ENCODE data around the gene RPN2. TPM values are rescaled to one million over a fixed set of nuclear protein-coding genes. Genes with fewer than 3 reads are reported as not detected.

The RPN2 gene
- total RNA-seq, 3 donors from 2014 or later = 106 to 193 (median 127) TPM

DNA sequence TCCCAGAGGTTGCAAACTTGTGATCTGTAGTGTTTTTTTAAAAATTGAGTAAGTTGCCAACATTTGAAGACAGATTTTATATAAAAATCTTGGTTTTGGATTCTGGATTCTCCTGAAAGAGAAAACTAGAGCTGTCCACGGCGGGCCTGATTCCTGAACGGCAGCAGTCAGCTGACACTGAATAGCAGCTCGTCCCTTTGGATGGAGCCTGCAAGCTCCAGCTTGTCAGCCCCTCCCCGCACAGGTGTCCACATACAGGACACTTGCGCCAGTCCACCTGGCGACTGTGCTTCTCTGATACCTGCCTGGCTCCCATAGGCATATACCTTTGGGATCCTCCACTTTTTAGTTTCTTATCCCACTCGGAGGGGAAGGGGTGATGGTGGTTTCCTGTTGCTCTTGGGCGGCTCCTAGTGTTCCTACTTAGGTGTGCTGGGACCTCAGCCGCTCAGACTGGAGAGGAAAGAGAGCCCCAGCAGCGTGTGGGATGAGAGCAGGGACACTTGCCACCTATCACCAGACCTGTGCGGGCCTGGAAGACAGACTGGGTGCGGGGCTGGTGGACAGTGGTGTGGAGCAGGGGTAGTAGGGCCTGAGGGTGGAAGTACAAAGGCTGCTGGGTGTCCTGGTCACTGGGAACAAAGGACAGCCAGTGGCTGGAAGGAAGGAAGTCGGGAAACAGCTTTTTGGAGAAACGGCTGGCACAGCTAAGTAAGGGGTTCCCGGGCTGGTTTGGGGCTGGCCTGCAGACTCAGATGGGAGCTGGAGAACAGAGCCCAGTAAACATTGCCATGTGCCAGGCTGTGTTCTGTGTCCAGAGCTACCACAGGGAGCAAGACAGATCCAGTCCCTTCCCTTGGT lies 64.2 kb downstream of the RPN2 start:
- no peaks in the 10 kb centered on the region for H3K9me3 ChIP-seq
- H3K4me1 ChIP-seq (ENCODE audit: low read depth) = peaks cover under 1% of the 10 kb centered on the region
- ATAC-seq (no peak), DNase-seq (no peak)
- intact Hi-C loops (cut with DNase I, micrococcal nuclease) = no loop called here
- TF ChIP-seq, protein P1, sequence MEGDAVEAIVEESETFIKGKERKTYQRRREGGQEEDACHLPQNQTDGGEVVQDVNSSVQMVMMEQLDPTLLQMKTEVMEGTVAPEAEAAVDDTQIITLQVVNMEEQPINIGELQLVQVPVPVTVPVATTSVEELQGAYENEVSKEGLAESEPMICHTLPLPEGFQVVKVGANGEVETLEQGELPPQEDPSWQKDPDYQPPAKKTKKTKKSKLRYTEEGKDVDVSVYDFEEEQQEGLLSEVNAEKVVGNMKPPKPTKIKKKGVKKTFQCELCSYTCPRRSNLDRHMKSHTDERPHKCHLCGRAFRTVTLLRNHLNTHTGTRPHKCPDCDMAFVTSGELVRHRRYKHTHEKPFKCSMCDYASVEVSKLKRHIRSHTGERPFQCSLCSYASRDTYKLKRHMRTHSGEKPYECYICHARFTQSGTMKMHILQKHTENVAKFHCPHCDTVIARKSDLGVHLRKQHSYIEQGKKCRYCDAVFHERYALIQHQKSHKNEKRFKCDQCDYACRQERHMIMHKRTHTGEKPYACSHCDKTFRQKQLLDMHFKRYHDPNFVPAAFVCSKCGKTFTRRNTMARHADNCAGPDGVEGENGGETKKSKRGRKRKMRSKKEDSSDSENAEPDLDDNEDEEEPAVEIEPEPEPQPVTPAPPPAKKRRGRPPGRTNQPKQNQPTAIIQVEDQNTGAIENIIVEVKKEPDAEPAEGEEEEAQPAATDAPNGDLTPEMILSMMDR (IDR thresholded peaks at IDR 0.05) = no peak
- peaks cover 12% of the 10 kb centered on the region for H3K36me3 ChIP-seq (ENCODE audit: low read depth)
- no peak overlapping the region for H3K4me3 ChIP-seq

DNA sequence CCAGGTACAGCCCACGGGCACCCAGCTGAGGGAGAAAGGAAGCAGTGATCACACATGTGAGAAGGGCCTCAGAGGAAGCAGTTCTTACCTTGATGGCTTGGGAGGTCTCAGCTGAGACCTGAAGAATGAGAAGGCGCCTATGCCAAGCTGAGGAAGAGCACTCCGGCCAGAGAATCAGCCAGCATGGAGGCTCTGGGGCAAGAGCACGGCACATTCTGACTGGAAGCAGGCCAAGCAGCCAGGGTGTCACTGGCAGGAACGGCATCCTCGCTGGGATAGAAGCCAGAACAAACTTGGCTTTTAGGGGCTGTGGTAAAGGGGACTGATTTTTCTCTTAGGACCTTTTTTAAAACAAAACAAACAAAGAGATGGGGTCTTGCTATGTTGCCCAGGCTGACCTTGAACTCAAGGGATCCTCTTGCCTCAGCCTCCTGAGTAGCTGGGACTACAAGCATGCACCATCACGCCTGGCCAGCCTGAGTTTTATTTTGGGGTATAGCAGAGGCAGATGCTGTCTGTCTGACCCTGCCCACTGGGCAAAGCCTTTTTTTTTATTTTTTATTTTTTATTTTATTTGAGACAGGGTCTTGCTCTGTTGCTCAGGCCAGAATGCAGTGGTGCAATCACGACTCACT lies 64.9 kb downstream of the RPN2 start:
- intact Hi-C loops (cut with DNase I, micrococcal nuclease) = no loop called here
- DNase-seq = no peak
- peaks cover 12% of the 10 kb centered on the region for H3K36me3 ChIP-seq (ENCODE audit: low read depth)

DNA sequence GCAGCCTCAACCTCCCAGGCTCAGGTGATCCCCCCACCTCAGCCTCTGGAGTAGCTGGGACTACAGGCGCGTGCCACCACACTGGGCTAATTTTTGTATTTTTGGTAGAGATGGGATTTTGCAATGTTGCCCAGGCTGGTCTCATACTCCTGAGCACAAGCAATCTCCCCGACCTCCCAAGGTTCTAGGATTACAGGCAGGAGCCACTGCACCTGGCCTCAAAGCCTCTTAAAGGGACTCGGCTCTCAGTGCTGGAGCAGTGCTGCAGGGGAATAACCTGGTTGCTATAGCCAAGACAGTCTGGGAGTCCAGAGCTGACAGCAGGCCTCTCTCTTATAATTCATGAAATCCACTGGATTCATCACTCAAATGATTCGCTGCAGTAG lies 65.4 kb downstream of the RPN2 start:
- no peaks in the 10 kb centered on the region for H3K4me1 ChIP-seq (ENCODE audit: low read depth)
- TF ChIP-seq, protein P1 (IDR thresholded peaks at IDR 0.05) = no peak
- DNase-seq (no peak), ATAC-seq (no peak)
- no peak overlapping the region for H3K4me3 ChIP-seq
- H3K9me3 ChIP-seq = no peaks in the 10 kb centered on the region
- peaks cover 12% of the 10 kb centered on the region for H3K36me3 ChIP-seq (ENCODE audit: low read depth)
- intact Hi-C loops (cut with DNase I, micrococcal nuclease) = no loop called here

More for the DNA sequence above, 64.9 kb downstream of the RPN2 start:
- no peaks in the 10 kb centered on the region for H3K9me3 ChIP-seq
- ATAC-seq = no peak
- no peak overlapping the region for H3K4me3 ChIP-seq
- TF ChIP-seq, protein P1 (IDR thresholded peaks at IDR 0.05) = no peak
- no peaks in the 10 kb centered on the region for H3K4me1 ChIP-seq (ENCODE audit: low read depth)

DNA sequence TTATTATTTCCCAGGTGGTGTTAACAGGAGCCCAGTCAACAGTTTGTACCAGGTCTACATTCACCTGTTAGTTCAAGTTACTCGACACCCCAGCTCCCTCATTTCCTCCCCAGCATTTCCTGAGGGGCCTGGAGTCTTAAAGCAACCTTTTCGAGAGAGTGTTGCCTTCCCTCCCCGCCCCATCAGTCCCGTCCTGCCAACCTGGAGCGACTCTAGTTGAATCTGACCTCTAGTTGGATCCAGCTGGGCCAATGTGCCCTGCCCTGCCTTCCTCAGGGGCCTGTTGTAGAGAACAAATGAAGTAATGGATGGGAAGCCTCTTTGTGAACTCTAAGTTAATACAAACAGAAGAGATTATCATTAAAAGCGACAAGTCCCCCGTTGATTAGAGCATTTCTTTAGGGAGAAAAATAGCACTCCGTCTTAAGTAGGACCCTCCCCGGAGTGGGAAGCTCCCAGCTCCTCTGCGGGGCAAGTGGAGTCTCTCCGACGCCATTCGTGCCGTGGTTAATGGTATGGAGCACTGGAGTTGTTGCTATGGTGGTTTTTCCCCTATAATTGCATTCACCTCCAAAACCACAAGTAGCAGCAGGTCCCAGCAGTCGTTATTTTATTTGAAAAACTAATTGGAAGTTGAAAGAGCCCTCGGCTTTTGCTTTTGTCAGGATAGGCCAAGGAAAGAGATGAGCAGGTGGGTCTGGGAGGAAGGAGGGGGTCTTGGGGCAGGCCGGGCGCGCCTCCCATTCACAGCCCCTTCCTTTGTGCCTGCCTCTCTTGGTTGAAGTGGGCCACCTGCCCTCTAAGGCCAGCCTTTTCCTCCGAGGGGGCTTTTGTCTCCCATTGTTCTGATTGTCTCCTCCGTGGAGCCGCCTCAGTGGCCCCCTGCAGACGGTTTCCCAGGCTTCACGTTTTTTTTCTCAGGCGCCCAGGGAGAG lies 66.4 kb downstream of the RPN2 start:
- no peak for DNase-seq
- no peaks in the 10 kb centered on the region for H3K4me1 ChIP-seq (ENCODE audit: low read depth)
- no peak overlapping the region for H3K4me3 ChIP-seq
- no peaks in the 10 kb centered on the region for H3K9me3 ChIP-seq
- TF ChIP-seq, protein P1 (IDR thresholded peaks at IDR 0.05) = no peak
- peaks cover 12% of the 10 kb centered on the region for H3K36me3 ChIP-seq (ENCODE audit: low read depth)
- ATAC-seq = no peak
- intact Hi-C loops (cut with DNase I, micrococcal nuclease) = no loop called here

DNA sequence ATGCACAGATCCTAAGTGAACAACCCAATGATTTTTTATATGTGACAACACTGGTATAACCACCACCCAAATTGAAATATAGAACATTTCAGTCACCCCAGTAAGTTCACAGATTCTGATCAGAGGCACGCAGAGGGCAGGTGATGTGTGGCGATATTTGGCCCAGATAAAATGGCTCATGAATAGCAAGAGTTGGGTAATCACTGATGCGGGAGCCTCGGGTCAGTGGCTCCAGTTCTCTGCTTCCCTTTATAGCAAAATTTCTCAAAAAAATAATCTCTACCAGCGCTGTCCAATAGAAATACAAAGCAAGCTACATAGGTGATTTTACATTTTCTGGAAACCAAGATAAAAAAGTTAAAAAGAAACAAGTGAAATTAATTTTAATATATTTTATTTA lies 67.6 kb downstream of the RPN2 start:
- peaks cover 1% of the 10 kb centered on the region for H3K36me3 ChIP-seq (ENCODE audit: low read depth)
- H3K9me3 ChIP-seq = no peaks in the 10 kb centered on the region
- no peak for DNase-seq
- TF ChIP-seq, protein P1 (IDR thresholded peaks at IDR 0.05) = no peak
- no peaks in the 10 kb centered on the region for H3K4me1 ChIP-seq (ENCODE audit: low read depth)
- intact Hi-C loops (cut with DNase I, micrococcal nuclease) = no loop called here
- no peak for ATAC-seq
- no peak overlapping the region for H3K4me3 ChIP-seq

Measured in mucosa of descending colon (tissue), 3 donors.